Upper lobe of left lung (tissue), 6 donors: ENCODE measurements around the gene GADD45G. TPM values are rescaled to one million over a fixed set of nuclear protein-coding genes. Genes with fewer than 3 reads are reported as not detected.

Source experiments
- ATAC-seq, 2 donors: fragments of 200-7000 bp; cut with Tn5 transposase; one replicate each; pipeline ENCODE4 v1.9.1; 2022; ENCODE audit warnings: mild to moderate bottlenecking in 2 of 2, moderate library complexity in 2 of 2; ENCODE audit not compliant: low FRiP score in 2 of 2
- DNase-seq, 2 donors: peaks; one replicate each; pipeline ENCODE4 v3.0.0-alpha.2; 2019 to 2020
- H3K27ac ChIP-seq, 4 donors: fragments of 200-600 bp; sonication (generic); one replicate each; pipeline ENCODE4 v1.5.1; 2016 to 2019
- H3K27me3 ChIP-seq, 4 donors: fragments of 200-600 bp; sonication (generic); one replicate each; pipeline ENCODE4 v1.5.1; 2017 to 2019
- H3K36me3 ChIP-seq, 4 donors: fragments of 200-600 bp; sonication (generic); one replicate each; pipeline ENCODE4 v1.5.1; 2016 to 2019
- H3K4me1 ChIP-seq, 4 donors: fragments of 200-600 bp; sonication (generic); one replicate each; pipeline ENCODE4 v1.5.1; 2018 to 2019
- H3K4me3 ChIP-seq, 4 donors: fragments of 200-600 bp; sonication (generic); one replicate each; pipeline ENCODE4 v1.5.1; 2017 to 2019; ENCODE audit warnings: mild to moderate bottlenecking in 2 of 4, moderate library complexity in 1 of 4
- H3K9me3 ChIP-seq, 4 donors: fragments of 200-600 bp; sonication (generic); one replicate each; pipeline ENCODE4 v1.5.1; 2018 to 2019
- CTCF ChIP-seq, 6 experiments: fragments of 450-650 bp in 4 of 6; fragments of 200-600 bp in 2 of 6; sonication (generic) in 2 of 6; IDR thresholded peaks; one replicate each; pipeline ENCODE4 v1.5.1; 2016 to 2019; ENCODE audit warnings: antibody characterized with exemption in 6 of 6
- EP300 ChIP-seq, 4 donors: sonication (generic); formaldehyde crosslinking; IDR thresholded peaks; one replicate each; pipeline ENCODE4 v1.5.1; 2017; ENCODE audit warnings: antibody characterized with exemption in 4 of 4, control low read depth in 2 of 4
- POLR2A ChIP-seq, 4 donors: fragments of 450-650 bp; IDR thresholded peaks; one replicate each; pipeline ENCODE4 v1.5.1; 2016 to 2017; ENCODE audit warnings: antibody characterized with exemption in 4 of 4, mild to moderate bottlenecking in 2 of 4
- POLR2AphosphoS5 ChIP-seq, 2 donors: sonication (generic); formaldehyde crosslinking; IDR thresholded peaks; one replicate each; pipeline ENCODE4 v1.5.1; 2017; ENCODE audit warnings: antibody characterized with exemption in 2 of 2
- WGBS, 2 donors: methylation state at CpG; one replicate each; pipeline ENCODE4 v1.1.5; 2017 to 2018; 5-methylcytosine and 5-hydroxymethylcytosine counted together
- total RNA-seq, 6 donors: library from RNA; depleted of rRNA in 4 of 6; stranded (reverse); fragments of >200 nt in 4 of 6; gene quantifications; one replicate each; pipeline versions ENCODE4 v1.1.0 to v1.2.1, GENCODE V29; 2016 to 2021
- donor health status: DM: no; HTN: no; CAD: no; lungs with moderate emphysema.
- donor health status: DM: no; HTN: yes; CAD: no; lungs with severe emphysema.

Gene GADD45G
- total RNA-seq, 6 donors from 2014 or later: 12.6 to 46.1 (median 20.1) TPM

- Histone ChIP-seq H3K27ac (no peak overlapping the region), H3K27me3 (no peaks in the 10 kb centered on the region), H3K9me3 (no peaks in the 10 kb centered on the region), H3K4me3 (no peak overlapping the region), H3K4me1 (peaks cover 16 to 41% (median 24%) of the 10 kb centered on the region in 4 donors), H3K36me3 (no peaks in the 10 kb centered on the region)
- TF ChIP-seq EP300 (IDR thresholded peaks at IDR 0.05) (peak in 1 of 4 donors; percentile 31), POLR2A (IDR thresholded peaks at IDR 0.05) (no peak), POLR2AphosphoS5 (IDR thresholded peaks at IDR 0.05) (no peak)
- 80 to 91% methylated on average over 3 to 4 of the region's 4 CpGs for WGBS, 2 donors
- ATAC-seq (no peak), DNase-seq (no peak)
Measured at GRCh38 chr9:89621676-89622075, 16.9 kb downstream of the GADD45G start.

GRCh38 chr9:89622933-89623861 lies 18.4 kb downstream of the GADD45G start:
- 83 to 85% methylated on average over 14 to 20 of the region's 20 CpGs for WGBS, 2 donors
- H3K27ac ChIP-seq: peak overlapping the region in 3 of 4 donors; percentile 21 to 61 (median 45)
- no peaks in the 10 kb centered on the region for H3K36me3 ChIP-seq

GRCh38 chr9:89623925-89624420 lies 19.2 kb downstream of the GADD45G start:
- Histone ChIP-seq H3K9me3 (no peaks in the 10 kb centered on the region), H3K4me1 (peaks cover 16 to 32% (median 24%) of the 10 kb centered on the region in 4 donors), H3K4me3 (no peak overlapping the region), H3K27ac (peak overlapping the region in 3 of 4 donors; percentile 21 to 61 (median 45)), H3K27me3 (no peaks in the 10 kb centered on the region), H3K36me3 (no peaks in the 10 kb centered on the region)
- TF ChIP-seq POLR2AphosphoS5 (IDR thresholded peaks at IDR 0.05): no peak
- TF ChIP-seq CTCF (IDR thresholded peaks at IDR 0.05): peak in 4 of 6 experiments; percentile 12 to 45 (median 39)
- TF ChIP-seq POLR2A (IDR thresholded peaks at IDR 0.05): no peak
- TF ChIP-seq EP300 (IDR thresholded peaks at IDR 0.05): no peak
- WGBS, 2 donors: 53 to 57% methylated on average over 1 to 11 of the region's 11 CpGs
- ATAC-seq (peak; percentile 73 to 74), DNase-seq (peak; percentile 85)

More at GRCh38 chr9:89622933-89623861, 18.4 kb downstream of the GADD45G start:
- Histone ChIP-seq H3K4me3 (no peak overlapping the region), H3K4me1 (peaks cover 16 to 36% (median 24%) of the 10 kb centered on the region in 4 donors), H3K9me3 (no peaks in the 10 kb centered on the region), H3K27me3 (no peaks in the 10 kb centered on the region)
- DNase-seq (no peak), ATAC-seq (no peak)
- TF ChIP-seq EP300 (IDR thresholded peaks at IDR 0.05): no peak
- TF ChIP-seq POLR2AphosphoS5 (IDR thresholded peaks at IDR 0.05): no peak
- TF ChIP-seq POLR2A (IDR thresholded peaks at IDR 0.05): no peak
- no peak for TF ChIP-seq CTCF (IDR thresholded peaks at IDR 0.05)

- TF ChIP-seq POLR2AphosphoS5 (IDR thresholded peaks at IDR 0.05) (no peak), EP300 (IDR thresholded peaks at IDR 0.05) (no peak), POLR2A (IDR thresholded peaks at IDR 0.05) (no peak), CTCF (IDR thresholded peaks at IDR 0.05) (no peak)
- ATAC-seq: no peak
Measured at GRCh38 chr9:89625721-89626687, 21.2 kb downstream of the GADD45G start.

More at GRCh38 chr9:89625721-89626687, 21.2 kb downstream of the GADD45G start:
- Histone ChIP-seq H3K9me3 (no peaks in the 10 kb centered on the region), H3K36me3 (no peaks in the 10 kb centered on the region), H3K4me1 (peaks cover 16 to 32% (median 24%) of the 10 kb centered on the region in 4 donors), H3K27ac (no peak overlapping the region), H3K4me3 (no peak overlapping the region), H3K27me3 (no peaks in the 10 kb centered on the region)
- DNase-seq: no peak
- WGBS, 2 donors: 87 to 91% methylated on average over 9 to 11 of the region's 14 CpGs
